EL (cell line): Measurements from ENCODE around the gene MARCHF6.
"Not testable (repeated sequence)": the region's sequence is repeated elsewhere in the genome, so short reads cannot be mapped to it uniquely, and the experiment has no call there.

Experiments
- DNase-seq: peaks from one replicate; pipeline ENCODE4 v3.0.0-alpha.2; 2016

MARCHF6 gene

GRCh38 chr5:10323588-10324488, 29.7 kb upstream of the MARCHF6 start:
- DNase-seq = no peak

GRCh38 chr5:10324518-10325370, 28.8 kb upstream of the MARCHF6 start:
- no peak for DNase-seq

- DNase-seq = peak; percentile 86
These were observed 25.2 kb upstream of the MARCHF6 start for GRCh38 chr5:10328323-10328722.

- DNase-seq = no peak
These were observed 24.1 kb upstream of the MARCHF6 start for GRCh38 chr5:10329446-10329819.

GRCh38 chr5:10329820-10330481, 23.5 kb upstream of the MARCHF6 start:
- DNase-seq = peak; percentile 86

GRCh38 chr5:10330511-10331230, 22.8 kb upstream of the MARCHF6 start:
- no peak for DNase-seq

GRCh38 chr5:10331341-10331796, 22.1 kb upstream of the MARCHF6 start:
- DNase-seq = peak; percentile 50

GRCh38 chr5:10332301-10332700, 21.2 kb upstream of the MARCHF6 start:
- DNase-seq = no peak

GRCh38 chr5:10333154-10334006, 20.1 kb upstream of the MARCHF6 start:
- DNase-seq = peak; percentile 52

- no peak for DNase-seq
These were observed 18.7 kb upstream of the MARCHF6 start for GRCh38 chr5:10334831-10335230.

GRCh38 chr5:10335711-10336470, 17.6 kb upstream of the MARCHF6 start:
- no peak for DNase-seq

GRCh38 chr5:10337107-10337506, 16.4 kb upstream of the MARCHF6 start:
- no peak for DNase-seq

- DNase-seq = no peak
These were observed 15.5 kb upstream of the MARCHF6 start for GRCh38 chr5:10337986-10338385.

- DNase-seq = no peak
These were observed 14.8 kb upstream of the MARCHF6 start for GRCh38 chr5:10338686-10339057.

GRCh38 chr5:10339058-10339811, 14.3 kb upstream of the MARCHF6 start:
- DNase-seq = no peak

GRCh38 chr5:10339958-10340357, 13.5 kb upstream of the MARCHF6 start:
- no peak for DNase-seq

GRCh38 chr5:10343486-10343885, 10.0 kb upstream of the MARCHF6 start:
- no peak for DNase-seq

- DNase-seq = not testable (repeated sequence)
These were observed 8.9 kb upstream of the MARCHF6 start for GRCh38 chr5:10344461-10345106.

- DNase-seq = no peak
These were observed 5.2 kb upstream of the MARCHF6 start for GRCh38 chr5:10348258-10348657.
